ENCODE results near the gene HLA-A. TPM values are rescaled to one million over a fixed set of nuclear protein-coding genes. Genes with fewer than 3 reads are reported as not detected.

The HLA-A gene
- total and polyA plus RNA-seq, 2 of the 13 experiments (the other 11 are each of a cell fraction or from before 2014, with no cell fraction given): 345 to 527 TPM

DNA sequence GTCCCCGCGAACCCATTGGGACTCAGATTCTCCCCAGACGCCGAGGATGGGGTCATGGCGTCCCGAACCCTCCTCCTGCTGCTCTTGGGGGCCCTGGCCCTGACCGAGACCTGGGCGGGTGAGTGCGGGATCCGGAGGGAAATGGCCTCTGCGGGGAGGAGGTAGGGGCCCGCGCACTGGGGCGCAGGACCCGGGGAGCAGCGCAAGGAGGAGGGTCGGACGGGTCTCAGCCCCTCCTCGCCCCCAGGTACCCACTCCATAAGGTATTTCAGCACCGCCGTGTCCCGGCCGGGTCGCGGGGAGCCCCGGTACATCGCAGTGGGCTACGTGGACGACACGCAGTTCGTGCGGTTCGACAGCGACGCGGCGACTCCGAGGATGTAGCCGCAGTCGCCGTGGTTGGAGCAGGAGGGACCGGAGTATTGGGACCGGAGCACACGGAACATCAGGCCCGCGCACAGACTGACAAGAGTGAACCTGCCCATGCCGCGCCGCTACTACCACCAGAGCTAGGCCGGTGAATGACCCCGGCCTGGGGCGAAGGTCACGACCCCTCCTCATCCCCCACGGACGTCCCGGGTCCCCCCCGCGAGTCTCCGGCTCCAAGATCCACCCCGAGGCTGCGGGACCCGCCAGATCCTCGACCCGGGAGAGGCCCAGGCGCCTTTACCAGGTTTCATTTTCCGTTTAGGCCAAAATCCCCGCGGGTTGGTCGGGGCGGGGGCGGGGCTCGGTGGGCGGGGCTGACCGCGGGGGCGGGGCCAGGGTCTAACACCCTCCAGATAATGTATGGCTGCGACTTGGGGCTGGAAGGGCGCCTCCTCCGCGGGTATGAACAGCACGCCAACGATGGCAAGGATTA lies 15.7 kb upstream of the HLA-A start (continued):
- no peak for TF ChIP-seq ZNF710 (CRISPR knock-in tag; IDR thresholded peaks at IDR 0.05; ENCODE audit: borderline replicate concordance)
- TF ChIP-seq HDAC2 (CRISPR knock-in tag; IDR thresholded peaks at IDR 0.05): no peak
- TF ChIP-seq PAXIP1 (CRISPR knock-in tag; conservative IDR thresholded peaks at IDR 0.05): no peak
- TF ChIP-seq, protein P1, sequence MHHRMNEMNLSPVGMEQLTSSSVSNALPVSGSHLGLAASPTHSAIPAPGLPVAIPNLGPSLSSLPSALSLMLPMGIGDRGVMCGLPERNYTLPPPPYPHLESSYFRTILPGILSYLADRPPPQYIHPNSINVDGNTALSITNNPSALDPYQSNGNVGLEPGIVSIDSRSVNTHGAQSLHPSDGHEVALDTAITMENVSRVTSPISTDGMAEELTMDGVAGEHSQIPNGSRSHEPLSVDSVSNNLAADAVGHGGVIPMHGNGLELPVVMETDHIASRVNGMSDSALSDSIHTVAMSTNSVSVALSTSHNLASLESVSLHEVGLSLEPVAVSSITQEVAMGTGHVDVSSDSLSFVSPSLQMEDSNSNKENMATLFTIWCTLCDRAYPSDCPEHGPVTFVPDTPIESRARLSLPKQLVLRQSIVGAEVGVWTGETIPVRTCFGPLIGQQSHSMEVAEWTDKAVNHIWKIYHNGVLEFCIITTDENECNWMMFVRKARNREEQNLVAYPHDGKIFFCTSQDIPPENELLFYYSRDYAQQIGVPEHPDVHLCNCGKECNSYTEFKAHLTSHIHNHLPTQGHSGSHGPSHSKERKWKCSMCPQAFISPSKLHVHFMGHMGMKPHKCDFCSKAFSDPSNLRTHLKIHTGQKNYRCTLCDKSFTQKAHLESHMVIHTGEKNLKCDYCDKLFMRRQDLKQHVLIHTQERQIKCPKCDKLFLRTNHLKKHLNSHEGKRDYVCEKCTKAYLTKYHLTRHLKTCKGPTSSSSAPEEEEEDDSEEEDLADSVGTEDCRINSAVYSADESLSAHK (CRISPR knock-in tag; IDR thresholded peaks at IDR 0.05; ENCODE audit: borderline replicate concordance): no peak
- TF ChIP-seq RERE (CRISPR knock-in tag; IDR thresholded peaks at IDR 0.05; ENCODE audit: low read depth): no peak
- TF ChIP-seq, protein P2, sequence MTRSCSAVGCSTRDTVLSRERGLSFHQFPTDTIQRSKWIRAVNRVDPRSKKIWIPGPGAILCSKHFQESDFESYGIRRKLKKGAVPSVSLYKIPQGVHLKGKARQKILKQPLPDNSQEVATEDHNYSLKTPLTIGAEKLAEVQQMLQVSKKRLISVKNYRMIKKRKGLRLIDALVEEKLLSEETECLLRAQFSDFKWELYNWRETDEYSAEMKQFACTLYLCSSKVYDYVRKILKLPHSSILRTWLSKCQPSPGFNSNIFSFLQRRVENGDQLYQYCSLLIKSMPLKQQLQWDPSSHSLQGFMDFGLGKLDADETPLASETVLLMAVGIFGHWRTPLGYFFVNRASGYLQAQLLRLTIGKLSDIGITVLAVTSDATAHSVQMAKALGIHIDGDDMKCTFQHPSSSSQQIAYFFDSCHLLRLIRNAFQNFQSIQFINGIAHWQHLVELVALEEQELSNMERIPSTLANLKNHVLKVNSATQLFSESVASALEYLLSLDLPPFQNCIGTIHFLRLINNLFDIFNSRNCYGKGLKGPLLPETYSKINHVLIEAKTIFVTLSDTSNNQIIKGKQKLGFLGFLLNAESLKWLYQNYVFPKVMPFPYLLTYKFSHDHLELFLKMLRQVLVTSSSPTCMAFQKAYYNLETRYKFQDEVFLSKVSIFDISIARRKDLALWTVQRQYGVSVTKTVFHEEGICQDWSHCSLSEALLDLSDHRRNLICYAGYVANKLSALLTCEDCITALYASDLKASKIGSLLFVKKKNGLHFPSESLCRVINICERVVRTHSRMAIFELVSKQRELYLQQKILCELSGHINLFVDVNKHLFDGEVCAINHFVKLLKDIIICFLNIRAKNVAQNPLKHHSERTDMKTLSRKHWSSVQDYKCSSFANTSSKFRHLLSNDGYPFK (CRISPR knock-in tag; IDR thresholded peaks at IDR 0.05; ENCODE audit: borderline replicate concordance): no peak
- TF ChIP-seq, protein P3, sequence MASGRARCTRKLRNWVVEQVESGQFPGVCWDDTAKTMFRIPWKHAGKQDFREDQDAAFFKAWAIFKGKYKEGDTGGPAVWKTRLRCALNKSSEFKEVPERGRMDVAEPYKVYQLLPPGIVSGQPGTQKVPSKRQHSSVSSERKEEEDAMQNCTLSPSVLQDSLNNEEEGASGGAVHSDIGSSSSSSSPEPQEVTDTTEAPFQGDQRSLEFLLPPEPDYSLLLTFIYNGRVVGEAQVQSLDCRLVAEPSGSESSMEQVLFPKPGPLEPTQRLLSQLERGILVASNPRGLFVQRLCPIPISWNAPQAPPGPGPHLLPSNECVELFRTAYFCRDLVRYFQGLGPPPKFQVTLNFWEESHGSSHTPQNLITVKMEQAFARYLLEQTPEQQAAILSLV (CRISPR knock-in tag; IDR thresholded peaks at IDR 0.05; ENCODE audit: borderline replicate concordance): no peak
- 0 out of 2 replicates have a peak, but pooled peaks have one; percentile 12 for TF ChIP-seq ZNF274 (CRISPR knock-in tag; IDR thresholded peaks at IDR 0.05)

All from HepG2 (cell line).